ENCODE measurements around the gene GNAQ.
"Not testable (repeated sequence)": the region's sequence is repeated elsewhere in the genome, so short reads cannot be mapped to it uniquely, and the experiment has no call there.

Gene GNAQ

GRCh38 chr9:77866878-77867277, 164.7 kb downstream of the GNAQ start:
- no peak for DNase-seq

- no peak for DNase-seq
These were observed 166.1 kb downstream of the GNAQ start for GRCh38 chr9:77865385-77866047.

GRCh38 chr9:77864211-77864889, 167.3 kb downstream of the GNAQ start:
- peak; percentile 74 to 81 for DNase-seq

GRCh38 chr9:77863638-77864037, 168.0 kb downstream of the GNAQ start:
- not testable (repeated sequence) for DNase-seq

GRCh38 chr9:77860953-77861352, 170.7 kb downstream of the GNAQ start:
- not testable (repeated sequence) for DNase-seq

- DNase-seq, result no peak
These were observed 173.9 kb downstream of the GNAQ start for GRCh38 chr9:77857513-77858259.

- DNase-seq, result no peak
These were observed 175.0 kb downstream of the GNAQ start for GRCh38 chr9:77856615-77857014.

GRCh38 chr9:77854916-77855311, 176.7 kb downstream of the GNAQ start:
- DNase-seq, result peak; percentile 16 to 17

- DNase-seq, result no peak
These were observed 177.2 kb downstream of the GNAQ start for GRCh38 chr9:77854258-77854915.

GRCh38 chr9:77853716-77854115, 177.9 kb downstream of the GNAQ start:
- no peak for DNase-seq

- DNase-seq, result peak; percentile 72 to 85
These were observed 179.6 kb downstream of the GNAQ start for GRCh38 chr9:77851882-77852595.

- peak; percentile 78 to 85 for DNase-seq
These were observed 182.7 kb downstream of the GNAQ start for GRCh38 chr9:77848897-77849296.

- DNase-seq, result no peak
These were observed 183.2 kb downstream of the GNAQ start for GRCh38 chr9:77848404-77848803.

- DNase-seq, result no peak
These were observed 184.0 kb downstream of the GNAQ start for GRCh38 chr9:77847626-77848025.

- DNase-seq, result no peak
These were observed 184.5 kb downstream of the GNAQ start for GRCh38 chr9:77847059-77847499.

- DNase-seq, result no peak
These were observed 187.2 kb downstream of the GNAQ start for GRCh38 chr9:77844415-77844814.

GRCh38 chr9:77843871-77844155, 187.8 kb downstream of the GNAQ start:
- DNase-seq, result no peak

GRCh38 chr9:77843076-77843870, 188.3 kb downstream of the GNAQ start:
- no peak for DNase-seq

GRCh38 chr9:77841739-77842386, 189.7 kb downstream of the GNAQ start:
- peak; percentile 18 to 30 for DNase-seq

- no peak for DNase-seq
These were observed 192.0 kb downstream of the GNAQ start for GRCh38 chr9:77839459-77840140.

- DNase-seq, result no peak
These were observed 192.6 kb downstream of the GNAQ start for GRCh38 chr9:77838986-77839385.

Data from inflammatory macrophage treated with lipopolysaccharide for 1 hour (primary cell).